ENCODE measurements around the gene C1orf21. TPM values are rescaled to one million over a fixed set of nuclear protein-coding genes. Genes with fewer than 3 reads are reported as not detected.
"Not testable (repeated sequence)": the region's sequence is repeated elsewhere in the genome, so short reads cannot be mapped to it uniquely, and the experiment has no call there.

The C1orf21 gene, protein sequence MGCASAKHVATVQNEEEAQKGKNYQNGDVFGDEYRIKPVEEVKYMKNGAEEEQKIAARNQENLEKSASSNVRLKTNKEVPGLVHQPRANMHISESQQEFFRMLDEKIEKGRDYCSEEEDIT
- polyA plus RNA-seq (2011; rRNA removed) (4.3 and 13.4 TPM in 2 replicates), polyA minus RNA-seq (2011; rRNA and poly(A)+ RNA removed) (1.5 TPM in 2 replicates)

- H3K4me3 ChIP-seq (ENCODE audit: low read depth, low read length) = peak within 1 kb of the TSS; percentile 83
- CTCF ChIA-PET = interaction anchor here (0.6 to 2.2 kb wide), 7 partner anchors 8 to 326 kb away, joined by 3 to 6 read pairs (median 3); no protein-coding TSS in a partner anchor
- TF ChIP-seq, protein P1, sequence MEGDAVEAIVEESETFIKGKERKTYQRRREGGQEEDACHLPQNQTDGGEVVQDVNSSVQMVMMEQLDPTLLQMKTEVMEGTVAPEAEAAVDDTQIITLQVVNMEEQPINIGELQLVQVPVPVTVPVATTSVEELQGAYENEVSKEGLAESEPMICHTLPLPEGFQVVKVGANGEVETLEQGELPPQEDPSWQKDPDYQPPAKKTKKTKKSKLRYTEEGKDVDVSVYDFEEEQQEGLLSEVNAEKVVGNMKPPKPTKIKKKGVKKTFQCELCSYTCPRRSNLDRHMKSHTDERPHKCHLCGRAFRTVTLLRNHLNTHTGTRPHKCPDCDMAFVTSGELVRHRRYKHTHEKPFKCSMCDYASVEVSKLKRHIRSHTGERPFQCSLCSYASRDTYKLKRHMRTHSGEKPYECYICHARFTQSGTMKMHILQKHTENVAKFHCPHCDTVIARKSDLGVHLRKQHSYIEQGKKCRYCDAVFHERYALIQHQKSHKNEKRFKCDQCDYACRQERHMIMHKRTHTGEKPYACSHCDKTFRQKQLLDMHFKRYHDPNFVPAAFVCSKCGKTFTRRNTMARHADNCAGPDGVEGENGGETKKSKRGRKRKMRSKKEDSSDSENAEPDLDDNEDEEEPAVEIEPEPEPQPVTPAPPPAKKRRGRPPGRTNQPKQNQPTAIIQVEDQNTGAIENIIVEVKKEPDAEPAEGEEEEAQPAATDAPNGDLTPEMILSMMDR (IDR thresholded peaks at IDR 0.05; ENCODE audit: insufficient read depth, low read depth, low read length) = no peak
- DNase-seq (ENCODE audit: low read depth) = peak; percentile 27
- POLR2A ChIA-PET = interaction anchor here (0.6 to 0.8 kb wide), 4 partner anchors 8 to 660 kb away, joined by 3 to 15 read pairs (median 4); no protein-coding TSS in a partner anchor
- H3K27me3 ChIP-seq (ENCODE audit: control insufficient read depth, insufficient read depth, low read length) = 0 out of 2 replicates have a peak, but pooled peaks cover 2% of the 10 kb centered on the region
- H3K36me3 ChIP-seq (ENCODE audit: control insufficient read depth, insufficient read depth, low read length) = no peaks in the 10 kb centered on the region
These were observed at the start of gene C1orf21 for GRCh38 chr1:184386312-184387068. C1orf21 (plus strand) TSS chr1:184387029; CDS start chr1:184477510, 90,481 bp downstream.

GRCh38 chr1:184337865-184338264 is 49.0 kb upstream of the C1orf21 start:
- CTCF ChIA-PET; H3K4me3 ChIP-seq (ENCODE audit: low read depth, low read length); H3K36me3 ChIP-seq (ENCODE audit: control insufficient read depth, insufficient read depth, low read length); DNase-seq (ENCODE audit: low read depth); H3K27me3 ChIP-seq (ENCODE audit: control insufficient read depth, insufficient read depth, low read length): not testable (repeated sequence)
- POLR2A ChIA-PET = interaction anchor here (0.7 kb wide), 1 partner anchor 165 kb away, joined by 4 read pairs; no protein-coding TSS in a partner anchor

- CTCF ChIA-PET = interaction anchor here (0.7 kb wide), 1 partner anchor 143 kb away, joined by 3 read pairs; no protein-coding TSS in a partner anchor
- TF ChIP-seq, protein P1 (IDR thresholded peaks at IDR 0.05; ENCODE audit: insufficient read depth, low read depth, low read length) = peak; percentile 22; the same call in 1 of the 2 replicates
- Histone ChIP-seq H3K4me3 (ENCODE audit: low read depth, low read length) (no peak overlapping the region), H3K27me3 (ENCODE audit: control insufficient read depth, insufficient read depth, low read length) (no peaks in the 10 kb centered on the region), H3K36me3 (ENCODE audit: control insufficient read depth, insufficient read depth, low read length) (no peaks in the 10 kb centered on the region)
- no peak for DNase-seq (ENCODE audit: low read depth)
- POLR2A ChIA-PET = no interaction called here
These were observed 45.8 kb upstream of the C1orf21 start for GRCh38 chr1:184340984-184341383.

GRCh38 chr1:184350573-184350972 is 36.3 kb upstream of the C1orf21 start:
- no peak for DNase-seq (ENCODE audit: low read depth)
- TF ChIP-seq, protein P1 (IDR thresholded peaks at IDR 0.05; ENCODE audit: insufficient read depth, low read depth, low read length) = no peak
- Histone ChIP-seq H3K27me3 (ENCODE audit: control insufficient read depth, insufficient read depth, low read length) (0 out of 2 replicates have a peak, but pooled peaks cover 2% of the 10 kb centered on the region), H3K36me3 (ENCODE audit: control insufficient read depth, insufficient read depth, low read length) (no peaks in the 10 kb centered on the region), H3K4me3 (ENCODE audit: low read depth, low read length) (no peak overlapping the region)
- ChIA-PET CTCF (interaction anchor here (1.4 kb wide), 1 partner anchor 28 kb away, joined by 3 read pairs; no protein-coding TSS in a partner anchor), POLR2A (no interaction called here)

DNA sequence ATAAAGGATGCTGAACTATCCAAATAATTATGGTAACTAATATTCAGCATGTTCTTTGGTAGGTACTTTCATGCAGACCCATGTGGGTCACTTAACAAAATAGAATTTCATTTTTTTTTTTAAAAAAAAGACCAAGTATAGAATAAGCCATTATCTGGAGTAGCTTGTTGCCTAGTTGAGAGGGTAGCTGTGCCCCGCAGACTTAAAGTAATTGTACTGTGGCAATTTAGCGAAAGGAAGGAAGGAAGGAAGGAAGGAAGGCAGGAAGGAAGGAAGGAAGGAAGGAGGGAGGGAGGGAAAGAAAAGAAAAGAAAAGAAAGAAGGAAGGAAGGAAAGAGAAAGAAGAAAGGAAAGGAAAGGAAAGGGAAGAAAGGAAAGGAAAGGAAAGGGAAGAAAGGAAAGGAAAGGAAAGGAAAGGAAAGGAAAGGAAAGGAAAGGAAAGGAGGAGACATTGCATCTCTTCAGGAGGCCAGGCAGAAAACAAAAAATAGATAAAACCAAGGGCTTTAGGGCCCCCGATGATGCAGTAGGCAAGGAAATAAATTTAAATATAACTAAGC is 35.3 kb upstream of the C1orf21 start:
- H3K27me3 ChIP-seq (ENCODE audit: control insufficient read depth, insufficient read depth, low read length) = 0 out of 2 replicates have a peak, but pooled peaks cover 2% of the 10 kb centered on the region
- DNase-seq (ENCODE audit: low read depth) = no peak
- TF ChIP-seq, protein P1 (IDR thresholded peaks at IDR 0.05; ENCODE audit: insufficient read depth, low read depth, low read length) = no peak
- CTCF ChIA-PET = interaction anchor here (0.6 to 1.4 kb wide), 2 partner anchors 27 to 75 kb away, joined by 3 read pairs; no protein-coding TSS in a partner anchor
- H3K4me3 ChIP-seq (ENCODE audit: low read depth, low read length) = no peak overlapping the region
- no peaks in the 10 kb centered on the region for H3K36me3 ChIP-seq (ENCODE audit: control insufficient read depth, insufficient read depth, low read length)
- POLR2A ChIA-PET = no interaction called here

All from BJ (cell line).